ENCODE data around the gene SPAST. TPM values are rescaled to one million over a fixed set of nuclear protein-coding genes. Genes with fewer than 3 reads are reported as not detected.

SPAST gene
- total and polyA plus RNA-seq, 2 experiments from 2014 or later = 5.5 to 17.1 TPM

DNA sequence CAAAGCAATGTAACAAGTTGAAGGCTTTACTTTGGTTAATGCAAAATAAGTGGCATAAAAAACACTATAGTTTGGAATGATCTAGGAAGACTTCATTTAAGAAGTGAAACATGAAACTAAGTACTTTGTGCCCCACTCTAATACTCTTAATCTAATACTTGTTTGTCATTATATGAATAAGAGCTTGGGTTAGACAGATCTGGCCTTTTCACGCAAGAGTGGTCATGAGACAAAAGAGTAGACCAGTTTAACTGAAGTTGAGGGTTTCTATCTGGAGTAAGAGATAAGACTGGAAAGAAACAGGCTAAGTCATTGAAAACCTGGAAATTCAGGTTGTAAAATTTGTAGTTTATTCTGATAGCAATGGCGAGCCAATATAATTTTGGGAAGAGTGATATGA is 105.2 kb downstream of the SPAST start:
- no peaks in the 10 kb centered on the region for H4K20me1 ChIP-seq (ENCODE audit: insufficient read depth)
- H3K9ac ChIP-seq = no peak overlapping the region
- H3K36me3 ChIP-seq (ENCODE audit: low read depth) = 0 out of 2 replicates have a peak, but pooled peaks cover 1% of the 10 kb centered on the region
- H3K4me1 ChIP-seq (ENCODE audit: insufficient read depth) = peaks cover 12% of the 10 kb centered on the region
- in situ Hi-C loops (cut with MboI) = no loop called here
- WGBS, 2 experiments (ENCODE audit: low coverage in 1 of 2, low lambda C conversion rate in 2 of 2, missing lambda C conversion rate in 2 of 2) = 48 to 100% methylated on average over 1 to 2 of the region's 2 CpGs
- H3K9me3 ChIP-seq (ENCODE audit: low read depth) = no peaks in the 10 kb centered on the region
- DNase-seq = no peak
- no peak overlapping the region for H2AFZ ChIP-seq
- H3K4me2 ChIP-seq (ENCODE audit: unreplicated experiment) = no peak overlapping the region
- no peaks in the 10 kb centered on the region for H3F3A ChIP-seq (ENCODE audit: insufficient read depth)
- no peak overlapping the region for H3K27ac ChIP-seq
- no peaks in the 10 kb centered on the region for H3K9me2 ChIP-seq (ENCODE audit: insufficient read depth)
- H3K79me2 ChIP-seq (ENCODE audit: insufficient read depth) = peaks cover 68% of the 10 kb centered on the region
- no peaks in the 10 kb centered on the region for H3K27me3 ChIP-seq (replicated peaks; ENCODE audit: insufficient read depth)
- H3K4me3 ChIP-seq = no peak overlapping the region
- no peak for TF ChIP-seq EZH2 (IDR thresholded peaks at IDR 0.05; ENCODE audit: insufficient read depth, poor library complexity, severe bottlenecking)
- no peak for TF ChIP-seq EZH2phosphoT487 (IDR thresholded peaks at IDR 0.05; ENCODE audit: insufficient read depth, low read depth)

DNA sequence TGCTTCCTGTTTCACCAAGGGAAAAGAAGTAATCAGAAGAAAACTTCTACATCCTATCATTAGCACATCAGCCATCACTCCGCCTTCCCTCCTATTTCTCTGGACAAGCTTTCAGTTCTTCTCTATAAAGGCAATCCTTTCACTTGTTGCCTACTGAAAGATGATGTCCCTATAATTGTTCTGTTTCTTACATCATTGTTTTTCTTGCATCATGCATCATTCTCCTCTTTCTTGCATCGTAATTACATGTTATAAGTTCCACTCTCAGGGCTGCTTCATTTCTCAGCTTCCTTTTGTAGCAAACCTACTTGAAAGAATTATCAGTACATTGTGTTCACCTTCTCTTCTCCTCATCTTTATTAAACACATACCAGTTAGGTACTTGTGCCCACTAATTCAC is 109.5 kb downstream of the SPAST start:
- in situ Hi-C loops (cut with MboI) = no loop called here
- no peak for TF ChIP-seq EZH2 (IDR thresholded peaks at IDR 0.05; ENCODE audit: insufficient read depth, poor library complexity, severe bottlenecking)
- TF ChIP-seq EZH2phosphoT487 (IDR thresholded peaks at IDR 0.05; ENCODE audit: insufficient read depth, low read depth) = no peak
- H3K4me3 ChIP-seq = no peak overlapping the region
- no peaks in the 10 kb centered on the region for H3K27me3 ChIP-seq (replicated peaks; ENCODE audit: insufficient read depth)
- H3K9me3 ChIP-seq (ENCODE audit: low read depth) = no peaks in the 10 kb centered on the region
- WGBS, 2 experiments (ENCODE audit: low coverage in 1 of 2, low lambda C conversion rate in 2 of 2, missing lambda C conversion rate in 2 of 2) = 95 to 98% methylated on average over 2 of the region's 2 CpGs
- no peaks in the 10 kb centered on the region for H3K4me1 ChIP-seq (ENCODE audit: insufficient read depth)
- no peak overlapping the region for H3K4me2 ChIP-seq (ENCODE audit: unreplicated experiment)
- H3K27ac ChIP-seq = no peak overlapping the region
- no peak overlapping the region for H2AFZ ChIP-seq
- no peaks in the 10 kb centered on the region for H3K9me2 ChIP-seq (ENCODE audit: insufficient read depth)
- H3K36me3 ChIP-seq (ENCODE audit: low read depth) = peaks cover 27% of the 10 kb centered on the region
- no peaks in the 10 kb centered on the region for H3F3A ChIP-seq (ENCODE audit: insufficient read depth)
- DNase-seq = no peak
- H3K79me2 ChIP-seq (ENCODE audit: insufficient read depth) = peaks cover 37% of the 10 kb centered on the region
- H4K20me1 ChIP-seq (ENCODE audit: insufficient read depth) = no peaks in the 10 kb centered on the region
- no peak overlapping the region for H3K9ac ChIP-seq

GRCh38 chr2:32182667-32183066 is 119.3 kb downstream of the SPAST start:
- no peak overlapping the region for H2AFZ ChIP-seq
- 97% methylated on average over 6 of the region's 6 CpGs for WGBS, 2 experiments (ENCODE audit: low coverage in 1 of 2, low lambda C conversion rate in 2 of 2, missing lambda C conversion rate in 2 of 2)
- TF ChIP-seq EZH2 (IDR thresholded peaks at IDR 0.05; ENCODE audit: insufficient read depth, poor library complexity, severe bottlenecking) (no peak), EZH2phosphoT487 (IDR thresholded peaks at IDR 0.05; ENCODE audit: insufficient read depth, low read depth) (no peak)

GRCh38 chr2:32189011-32189410 is 125.7 kb downstream of the SPAST start:
- H3F3A ChIP-seq (ENCODE audit: insufficient read depth) = no peaks in the 10 kb centered on the region
- no peaks in the 10 kb centered on the region for H4K20me1 ChIP-seq (ENCODE audit: insufficient read depth)
- H3K36me3 ChIP-seq (ENCODE audit: low read depth) = peaks cover 9% of the 10 kb centered on the region
- H2AFZ ChIP-seq = no peak overlapping the region
- no peak overlapping the region for H3K4me2 ChIP-seq (ENCODE audit: unreplicated experiment)
- no peak overlapping the region for H3K9ac ChIP-seq
- DNase-seq = no peak
- H3K27me3 ChIP-seq (replicated peaks; ENCODE audit: insufficient read depth) = no peaks in the 10 kb centered on the region
- H3K4me3 ChIP-seq = no peak overlapping the region
- no peak overlapping the region for H3K27ac ChIP-seq
- 87 to 90% methylated on average over 4 to 6 of the region's 6 CpGs for WGBS, 2 experiments (ENCODE audit: low coverage in 1 of 2, low lambda C conversion rate in 2 of 2, missing lambda C conversion rate in 2 of 2)
- H3K4me1 ChIP-seq (ENCODE audit: insufficient read depth) = no peaks in the 10 kb centered on the region
- H3K79me2 ChIP-seq (ENCODE audit: insufficient read depth) = no peaks in the 10 kb centered on the region; the same call in 1 of the 2 replicates
- H3K9me3 ChIP-seq (ENCODE audit: low read depth) = no peaks in the 10 kb centered on the region
- H3K9me2 ChIP-seq (ENCODE audit: insufficient read depth) = no peaks in the 10 kb centered on the region
- in situ Hi-C loops (cut with MboI) = no loop called here
- TF ChIP-seq EZH2phosphoT487 (IDR thresholded peaks at IDR 0.05; ENCODE audit: insufficient read depth, low read depth) (no peak), EZH2 (IDR thresholded peaks at IDR 0.05; ENCODE audit: insufficient read depth, poor library complexity, severe bottlenecking) (no peak)

More at GRCh38 chr2:32182667-32183066, 119.3 kb downstream of the SPAST start:
- H3K27ac ChIP-seq = no peak overlapping the region
- no peak overlapping the region for H3K9ac ChIP-seq
- H3K4me1 ChIP-seq (ENCODE audit: insufficient read depth) = no peaks in the 10 kb centered on the region
- no peak for DNase-seq
- H3F3A ChIP-seq (ENCODE audit: insufficient read depth) = no peaks in the 10 kb centered on the region
- no peaks in the 10 kb centered on the region for H3K27me3 ChIP-seq (replicated peaks; ENCODE audit: insufficient read depth)
- no peaks in the 10 kb centered on the region for H3K79me2 ChIP-seq (ENCODE audit: insufficient read depth)
- H3K9me3 ChIP-seq (ENCODE audit: low read depth) = no peaks in the 10 kb centered on the region
- H3K36me3 ChIP-seq (ENCODE audit: low read depth) = peaks cover 24% of the 10 kb centered on the region
- H3K9me2 ChIP-seq (ENCODE audit: insufficient read depth) = no peaks in the 10 kb centered on the region
- in situ Hi-C loops (cut with MboI) = no loop called here
- no peaks in the 10 kb centered on the region for H4K20me1 ChIP-seq (ENCODE audit: insufficient read depth)
- no peak overlapping the region for H3K4me3 ChIP-seq
- H3K4me2 ChIP-seq (ENCODE audit: unreplicated experiment) = no peak overlapping the region

DNA sequence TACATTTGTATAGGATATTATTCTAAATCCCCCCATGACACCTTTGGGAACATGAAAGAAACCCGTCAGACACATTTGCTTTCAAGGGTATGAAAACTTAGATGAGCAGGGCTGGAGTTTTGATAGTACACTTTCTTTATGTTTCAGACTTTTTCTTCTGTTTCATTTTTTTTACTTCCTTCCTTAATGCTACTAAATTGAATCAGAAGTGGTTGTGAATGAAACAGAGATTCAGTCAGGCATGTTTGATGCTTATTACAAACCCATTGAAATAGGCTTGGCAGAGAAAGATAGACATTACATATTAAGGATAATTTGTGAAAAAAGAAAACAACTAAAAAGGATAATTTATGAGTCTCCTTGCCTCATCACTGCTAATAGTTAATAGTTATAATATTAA is 129.1 kb downstream of the SPAST start:
- H3K36me3 ChIP-seq (ENCODE audit: low read depth) = peaks cover 15% of the 10 kb centered on the region
- H3K27me3 ChIP-seq (replicated peaks; ENCODE audit: insufficient read depth) = no peaks in the 10 kb centered on the region
- no peaks in the 10 kb centered on the region; the same call in 1 of the 2 replicates for H3K79me2 ChIP-seq (ENCODE audit: insufficient read depth)
- 90% methylated on average over 1 of the region's 1 CpG for WGBS, 2 experiments (ENCODE audit: low coverage in 1 of 2, low lambda C conversion rate in 2 of 2, missing lambda C conversion rate in 2 of 2)
- TF ChIP-seq EZH2phosphoT487 (IDR thresholded peaks at IDR 0.05; ENCODE audit: insufficient read depth, low read depth) (no peak), EZH2 (IDR thresholded peaks at IDR 0.05; ENCODE audit: insufficient read depth, poor library complexity, severe bottlenecking) (no peak)
- no peaks in the 10 kb centered on the region for H3K4me1 ChIP-seq (ENCODE audit: insufficient read depth)
- no peak overlapping the region for H3K27ac ChIP-seq
- in situ Hi-C loops (cut with MboI) = no loop called here
- H3K9me3 ChIP-seq (ENCODE audit: low read depth) = no peaks in the 10 kb centered on the region
- no peak overlapping the region for H3K4me2 ChIP-seq (ENCODE audit: unreplicated experiment)
- no peak overlapping the region for H2AFZ ChIP-seq
- H3K4me3 ChIP-seq = no peak overlapping the region
- no peaks in the 10 kb centered on the region for H3K9me2 ChIP-seq (ENCODE audit: insufficient read depth)
- H3F3A ChIP-seq (ENCODE audit: insufficient read depth) = no peaks in the 10 kb centered on the region
- no peak for DNase-seq
- no peaks in the 10 kb centered on the region for H4K20me1 ChIP-seq (ENCODE audit: insufficient read depth)
- H3K9ac ChIP-seq = no peak overlapping the region
